HepG2 (cell line): ENCODE measurements around the gene BBIP1. TPM values are rescaled to one million over a fixed set of nuclear protein-coding genes. Genes with fewer than 3 reads are reported as not detected.

Experiments
- ATAC-seq: fragments of 200-7000 bp; cut with Tn5 transposase; 3 replicates; pipeline ENCODE4 v1.9.1; 2020; ENCODE audit warnings: mild to moderate bottlenecking, moderate library complexity
- BruUV-seq: library from RNA; stranded (reverse); fragments of 400-500 nt; replicated peaks from 2 replicates; lab custom pipeline; 2021; lab: Mats Ljungman, UMichigan
- CTCF ChIA-PET: fragments of 300-600 bp; formaldehyde crosslinking; extraction: SDS; loops from one replicate; lab custom pipeline; 2021; ENCODE audit warnings: low total read pairs, inconsistent platforms, low intra/inter-chr PET ratio; lab: Yijun Ruan, JAX
- POLR2A ChIA-PET: fragments of 350-600 bp; sonication (Branson Sonifier 250); formaldehyde crosslinking; loops from one replicate; lab custom pipeline; 2020; ENCODE audit warnings: antibody characterized with exemption, inconsistent platforms; lab: Yijun Ruan, JAX
- DNase-seq: peaks from one replicate; pipeline ENCODE4 v3.0.0-alpha.2; 2015; ENCODE audit warnings: low spot score
- FAIRE-seq: peaks from 3 replicates; lab custom pipeline; 2011; peaks lifted over from hg19 to GRCh38; lab: Jason Lieb, UNC
- H2AFZ ChIP-seq: one replicate; pipeline ENCODE4 v1.6.1; 2011; ENCODE audit warnings: low read length, inconsistent platforms
- H3K27ac ChIP-seq: fragments of 300-600 bp; 3 replicates; pipeline ENCODE4 v1.8.0; 2011; ENCODE audit warnings: mixed run types, mild to moderate bottlenecking, mixed read lengths, low read length, inconsistent platforms; ENCODE audit not compliant: insufficient read depth; ENCODE audit errors: extremely low read length
- H3K27me3 ChIP-seq, 2 experiments: fragments of 200-600 bp in 1 of 2; 2 replicates in 1 of 2; 3 replicates in 1 of 2; pipeline versions ENCODE4 v1.6.0 to v1.8.0; 2011; ENCODE audit warnings: low read length in 2 of 2, mild to moderate bottlenecking in 2 of 2, moderate library complexity in 2 of 2, inconsistent platforms in 1 of 2; ENCODE audit not compliant: insufficient read depth in 2 of 2, control insufficient read depth in 1 of 2
- H3K36me3 ChIP-seq, 2 experiments: fragments of 200-600 bp in 1 of 2; replicated peaks in 1 of 2; 2 replicates in 1 of 2; 3 replicates in 1 of 2; pipeline versions ENCODE4 v1.5.1 to v1.8.0; 2011; ENCODE audit warnings: low read length in 2 of 2, inconsistent platforms in 1 of 2; ENCODE audit not compliant: insufficient read depth in 2 of 2, control insufficient read depth in 1 of 2
- H3K4me1 ChIP-seq: 2 replicates; pipeline ENCODE4 v1.5.1; 2012; ENCODE audit warnings: low read length, inconsistent platforms; ENCODE audit not compliant: insufficient read depth
- H3K4me2 ChIP-seq: 2 replicates; pipeline ENCODE4 v1.6.0; 2011; ENCODE audit warnings: low read depth, low read length, inconsistent platforms
- H3K4me3 ChIP-seq, 3 experiments: fragments of 200-600 bp in 1 of 3; sonication (generic), shearing (Covaris generic) in 1 of 3; replicated peaks in 1 of 3; 2 replicates each; pipeline ENCODE4 v1.5.1; 2011 to 2016; ENCODE audit warnings: low read length in 3 of 3, inconsistent platforms in 2 of 3, low read depth in 2 of 3, mild to moderate bottlenecking in 2 of 3, control low read depth in 1 of 3, mixed read lengths in 1 of 3; ENCODE audit not compliant: insufficient read depth in 1 of 3
- H3K79me2 ChIP-seq: one replicate; pipeline ENCODE4 v1.6.1; 2011; ENCODE audit warnings: low read length, inconsistent platforms; ENCODE audit not compliant: insufficient read depth
- H3K9ac ChIP-seq: 2 replicates; pipeline ENCODE4 v1.6.0; 2011; ENCODE audit warnings: mild to moderate bottlenecking, low read depth, low read length, inconsistent platforms; ENCODE audit not compliant: insufficient read depth
- H3K9me3 ChIP-seq: 2 replicates; pipeline ENCODE4 v1.5.1; 2012; ENCODE audit warnings: mild to moderate bottlenecking, low read length
- H4K20me1 ChIP-seq: 2 replicates; pipeline ENCODE4 v1.6.0; 2011; ENCODE audit warnings: inconsistent platforms, mild to moderate bottlenecking, low read length, moderate library complexity; ENCODE audit not compliant: insufficient read depth
- CSRNP2 ChIP-seq: sonication (generic); formaldehyde crosslinking; conservative IDR thresholded peaks from 2 replicates; pipeline ENCODE4 v1.8.0; 2022; ENCODE audit warnings: low read depth, missing genetic modification reagents
- E2F5 ChIP-seq: sonication (generic); formaldehyde crosslinking; conservative IDR thresholded peaks from 2 replicates; pipeline ENCODE4 v1.4.0; 2020; ENCODE audit warnings: missing genetic modification reagents
- JUND ChIP-seq: sonication (generic); formaldehyde crosslinking; IDR thresholded peaks from 2 replicates; pipeline ENCODE4 v1.8.0; 2022; ENCODE audit warnings: mild to moderate bottlenecking, missing genetic modification reagents
- PHF8 ChIP-seq: sonication (generic); formaldehyde crosslinking; IDR thresholded peaks from 2 replicates; pipeline ENCODE4 v1.5.0; 2020; ENCODE audit warnings: missing genetic modification reagents
- ZBTB3 ChIP-seq: sonication (generic); formaldehyde crosslinking; IDR thresholded peaks from 2 replicates; pipeline ENCODE4 v1.4.0; 2020; ENCODE audit warnings: low read depth, mild to moderate bottlenecking, moderate library complexity, missing genetic modification reagents, borderline replicate concordance
- ZNF232 ChIP-seq: sonication (generic); formaldehyde crosslinking; IDR thresholded peaks from 2 replicates; pipeline ENCODE4 v1.4.0; 2020; ENCODE audit warnings: missing genetic modification reagents, borderline replicate concordance
- ZNF292 ChIP-seq: sonication (generic); formaldehyde crosslinking; IDR thresholded peaks from 2 replicates; pipeline ENCODE4 v1.8.1; 2022; ENCODE audit warnings: mild to moderate bottlenecking, low read depth, missing genetic modification reagents, borderline replicate concordance
- WGBS: methylation state at CpG from one replicate; pipeline ENCODE4 v1.1.6; 2017; ENCODE audit warnings: low lambda C conversion rate; 5-methylcytosine and 5-hydroxymethylcytosine counted together
- in situ Hi-C: cut with HindIII; loops from 2 replicates; pipeline ENCODE4 v1.10.0; 2017; ENCODE audit warnings: low pct_unique_long_range_greater_than_20kb; ENCODE audit not compliant: extremely low pct_ligation_motif_present
- intact Hi-C: fragments of 100-400 bp; cut with micrococcal nuclease; formaldehyde crosslinking; loops from one replicate; pipeline ENCODE4 v1.10.0; 2022; ENCODE audit not compliant: unreplicated experiment
- polyA plus RNA-seq, 8 experiments: library from polyadenylated mRNA; depleted of rRNA in 3 of 8; stranded (reverse) in 7 of 8; unstranded in 1 of 8; fragments of >200 nt; fragmentation: Illumina TruSeq in 4 of 8; extraction: Trizol in 4 of 8; gene quantifications; 2 replicates each; pipeline versions ENCODE4 v1.2.1 to v1.2.3, GENCODE V29; 2011 to 2016; ENCODE audit warnings: low read depth in 4 of 8, missing spikeins in 1 of 8, mixed read lengths in 1 of 8; ENCODE audit not compliant: insufficient read depth in 1 of 8
- total RNA-seq, 5 experiments: library from RNA; depleted of rRNA; stranded (reverse); fragments of >200 nt; fragmentation: Illumina TruSeq; extraction: Trizol; gene quantifications; 2 replicates each; pipeline ENCODE4 v1.2.3, GENCODE V29; 2016; ENCODE audit warnings: low read depth in 1 of 5
- TF ChIP-seq, protein P1 (sequence below): IDR thresholded peaks from 2 replicates; pipeline ENCODE4 v1.6.1; 2016
- TF ChIP-seq, protein P2 (sequence below): sonication (generic); formaldehyde crosslinking; conservative IDR thresholded peaks from 2 replicates; pipeline ENCODE4 v1.4.0; 2020; ENCODE audit warnings: mild to moderate bottlenecking, missing genetic modification reagents, moderate library complexity

BBIP1 gene
- total and polyA plus RNA-seq, 2 of the 13 experiments (the other 11 are each of a cell fraction or from before 2014, with no cell fraction given): 18.3 to 24.1 TPM

DNA sequence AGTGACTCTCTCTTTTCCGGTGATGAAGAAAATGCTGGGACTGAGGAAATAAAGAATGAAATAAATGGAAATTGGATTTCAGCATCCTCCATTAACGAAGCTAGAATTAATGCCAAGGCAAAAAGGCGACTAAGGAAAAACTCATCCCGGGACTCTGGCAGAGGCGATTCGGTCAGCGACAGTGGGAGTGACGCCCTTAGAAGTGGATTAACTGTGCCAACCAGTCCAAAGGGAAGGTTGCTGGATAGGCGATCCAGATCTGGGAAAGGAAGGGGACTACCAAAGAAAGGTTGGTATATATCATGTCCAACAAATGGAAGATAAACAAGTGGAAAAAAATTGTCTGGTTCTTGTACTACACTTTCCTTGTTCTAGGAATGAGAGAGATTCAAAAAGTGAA lies 37.7 kb downstream of the BBIP1 start:
- H3K27me3 ChIP-seq: no peaks in the 10 kb centered on the region
- POLR2A ChIA-PET: interaction anchor here (0.6 kb wide), 1 partner anchor 10 kb away, joined by 3 read pairs; the partner anchor contains the start of gene PDCD4
- intact Hi-C loops (no loop called here), in situ Hi-C loops (loop anchor here (25.0 kb wide), 1 partner anchor 269 kb away; no protein-coding TSS in a partner anchor)
- H3K4me1 ChIP-seq: peaks cover 18% of the 10 kb centered on the region
- WGBS: 97% methylated on average over 9 of the region's 9 CpGs
- H3K36me3 ChIP-seq: peaks cover 1 to 51% of the 10 kb centered on the region in 2 experiments
- H2AFZ ChIP-seq: no peak overlapping the region
- H3K9ac ChIP-seq: no peak overlapping the region
- no peaks in the 10 kb centered on the region for H4K20me1 ChIP-seq
- no peak for DNase-seq
- no peak overlapping the region for H3K4me2 ChIP-seq
- ATAC-seq: no peak
- H3K79me2 ChIP-seq: no peaks in the 10 kb centered on the region
- TF ChIP-seq ZNF232 (CRISPR knock-in tag) (no peak), E2F5 (no peak), PHF8 (no peak), ZNF292 (no peak), ZBTB3 (no peak), CSRNP2 (CRISPR knock-in tag) (no peak), JUND (CRISPR knock-in tag) (no peak)
- TF ChIP-seq, protein P1, sequence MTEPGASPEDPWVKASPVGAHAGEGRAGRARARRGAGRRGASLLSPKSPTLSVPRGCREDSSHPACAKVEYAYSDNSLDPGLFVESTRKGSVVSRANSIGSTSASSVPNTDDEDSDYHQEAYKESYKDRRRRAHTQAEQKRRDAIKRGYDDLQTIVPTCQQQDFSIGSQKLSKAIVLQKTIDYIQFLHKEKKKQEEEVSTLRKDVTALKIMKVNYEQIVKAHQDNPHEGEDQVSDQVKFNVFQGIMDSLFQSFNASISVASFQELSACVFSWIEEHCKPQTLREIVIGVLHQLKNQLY (CRISPR knock-in tag): no peak
- TF ChIP-seq, protein P2, sequence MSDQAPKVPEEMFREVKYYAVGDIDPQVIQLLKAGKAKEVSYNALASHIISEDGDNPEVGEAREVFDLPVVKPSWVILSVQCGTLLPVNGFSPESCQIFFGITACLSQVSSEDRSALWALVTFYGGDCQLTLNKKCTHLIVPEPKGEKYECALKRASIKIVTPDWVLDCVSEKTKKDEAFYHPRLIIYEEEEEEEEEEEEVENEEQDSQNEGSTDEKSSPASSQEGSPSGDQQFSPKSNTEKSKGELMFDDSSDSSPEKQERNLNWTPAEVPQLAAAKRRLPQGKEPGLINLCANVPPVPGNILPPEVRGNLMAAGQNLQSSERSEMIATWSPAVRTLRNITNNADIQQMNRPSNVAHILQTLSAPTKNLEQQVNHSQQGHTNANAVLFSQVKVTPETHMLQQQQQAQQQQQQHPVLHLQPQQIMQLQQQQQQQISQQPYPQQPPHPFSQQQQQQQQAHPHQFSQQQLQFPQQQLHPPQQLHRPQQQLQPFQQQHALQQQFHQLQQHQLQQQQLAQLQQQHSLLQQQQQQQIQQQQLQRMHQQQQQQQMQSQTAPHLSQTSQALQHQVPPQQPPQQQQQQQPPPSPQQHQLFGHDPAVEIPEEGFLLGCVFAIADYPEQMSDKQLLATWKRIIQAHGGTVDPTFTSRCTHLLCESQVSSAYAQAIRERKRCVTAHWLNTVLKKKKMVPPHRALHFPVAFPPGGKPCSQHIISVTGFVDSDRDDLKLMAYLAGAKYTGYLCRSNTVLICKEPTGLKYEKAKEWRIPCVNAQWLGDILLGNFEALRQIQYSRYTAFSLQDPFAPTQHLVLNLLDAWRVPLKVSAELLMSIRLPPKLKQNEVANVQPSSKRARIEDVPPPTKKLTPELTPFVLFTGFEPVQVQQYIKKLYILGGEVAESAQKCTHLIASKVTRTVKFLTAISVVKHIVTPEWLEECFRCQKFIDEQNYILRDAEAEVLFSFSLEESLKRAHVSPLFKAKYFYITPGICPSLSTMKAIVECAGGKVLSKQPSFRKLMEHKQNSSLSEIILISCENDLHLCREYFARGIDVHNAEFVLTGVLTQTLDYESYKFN (CRISPR knock-in tag): no peak
- CTCF ChIA-PET: no interaction called here
- BruUV-seq: no TSS peak
- no peak overlapping the region for H3K4me3 ChIP-seq
- H3K9me3 ChIP-seq: no peaks in the 10 kb centered on the region
- H3K27ac ChIP-seq: no peak overlapping the region
- FAIRE-seq: no peak
